GM12878 (cell line): ENCODE measurements around the gene FSTL4. TPM values are rescaled to one million over a fixed set of nuclear protein-coding genes. Genes with fewer than 3 reads are reported as not detected.

ENCODE experiments used
- ATAC-seq: fragments of 200-7000 bp; cut with Tn5 transposase; 3 replicates; pipeline ENCODE4 v1.9.1; 2020; ENCODE audit warnings: mild to moderate bottlenecking, moderate library complexity
- BruUV-seq: library from RNA; stranded (reverse); fragments of 400-500 nt; replicated peaks from 2 replicates; lab custom pipeline; 2021; lab: Mats Ljungman, UMichigan
- CTCF ChIA-PET: fragments of 300-600 bp; sonication (Branson Sonifier 250); formaldehyde crosslinking; extraction: SDS; loops from one replicate; lab custom pipeline; 2021; ENCODE audit warnings: inconsistent platforms; lab: Yijun Ruan, JAX
- POLR2A ChIA-PET: fragments of 350-600 bp; formaldehyde crosslinking; extraction: SDS; loops from one replicate; lab custom pipeline; 2021; ENCODE audit warnings: inconsistent platforms; lab: Charles Lee
- RAD21 ChIA-PET: fragments of 300-600 bp; sonication (Branson Sonifier 250); formaldehyde crosslinking; loops from one replicate; lab custom pipeline; 2023; ENCODE audit warnings: antibody characterized with exemption; ENCODE audit not compliant: unreplicated experiment; lab: Charles Lee
- SMC1A ChIA-PET: fragments of 300-600 bp; sonication (Branson Sonifier 250); formaldehyde crosslinking; loops from one replicate; lab custom pipeline; 2023; ENCODE audit not compliant: unreplicated experiment, uncharacterized antibody; lab: Charles Lee
- DNase-seq: peaks from one replicate; pipeline ENCODE4 v3.0.0-alpha.2; 2011; ENCODE audit warnings: low read depth, low spot score
- FAIRE-seq: peaks from 3 replicates; lab custom pipeline; 2011; peaks lifted over from hg19 to GRCh38; lab: Jason Lieb, UNC
- H2AFZ ChIP-seq: 2 replicates; pipeline ENCODE4 v1.6.0; 2011; ENCODE audit warnings: low read depth, low read length, control low read depth; ENCODE audit not compliant: control insufficient read depth
- H3K27ac ChIP-seq: 2 replicates; pipeline ENCODE4 v1.5.1; 2011; ENCODE audit warnings: control low read depth; ENCODE audit not compliant: control insufficient read depth, insufficient read depth
- H3K27me3 ChIP-seq, 2 experiments: replicated peaks in 1 of 2; 2 replicates each; pipeline versions ENCODE4 v1.6.0 to v1.6.1; 2011; ENCODE audit warnings: low read length in 1 of 2; ENCODE audit not compliant: control insufficient read depth in 2 of 2, insufficient read depth in 2 of 2
- H3K36me3 ChIP-seq, 2 experiments: 2 replicates each; pipeline ENCODE4 v1.5.1; 2011; ENCODE audit warnings: low read length in 1 of 2; ENCODE audit not compliant: control insufficient read depth in 2 of 2, insufficient read depth in 2 of 2
- H3K4me1 ChIP-seq: 2 replicates; pipeline ENCODE4 v1.6.1; 2011; ENCODE audit warnings: mild to moderate bottlenecking, low read length, moderate library complexity, mixed read lengths; ENCODE audit not compliant: control insufficient read depth, insufficient read depth
- H3K4me2 ChIP-seq: 2 replicates; pipeline ENCODE4 v1.6.0; 2011; ENCODE audit warnings: control low read depth; ENCODE audit not compliant: control insufficient read depth, insufficient read depth
- H3K4me3 ChIP-seq: fragments of 200-600 bp; sonication (generic); 2 replicates; pipeline ENCODE4 v1.5.1; 2016
- H3K79me2 ChIP-seq: 2 replicates; pipeline ENCODE4 v1.6.0; 2011; ENCODE audit warnings: low read length; ENCODE audit not compliant: control insufficient read depth, insufficient read depth
- H3K9ac ChIP-seq: 2 replicates; pipeline ENCODE4 v1.8.0; 2011; ENCODE audit warnings: low read length, control low read depth, mixed read lengths; ENCODE audit not compliant: control insufficient read depth, insufficient read depth
- H3K9me3 ChIP-seq: replicated peaks from 3 replicates; pipeline ENCODE4 v1.5.1; 2011; ENCODE audit warnings: mild to moderate bottlenecking, low read length; ENCODE audit not compliant: control insufficient read depth, insufficient read depth
- H4K20me1 ChIP-seq: 2 replicates; pipeline ENCODE4 v1.6.0; 2011; ENCODE audit not compliant: control insufficient read depth, insufficient read depth
- ASH2L ChIP-seq: fragments of 300-600, 200-600 bp; sonication (generic); IDR thresholded peaks from 2 replicates; pipeline ENCODE4 v1.6.1; 2017; ENCODE audit warnings: low read depth, mild to moderate bottlenecking, borderline replicate concordance
- ATF3 ChIP-seq: IDR thresholded peaks from 2 replicates; pipeline ENCODE4 v1.6.1; 2011; ENCODE audit warnings: low read depth, mild to moderate bottlenecking, low read length, moderate library complexity, borderline replicate concordance; ENCODE audit errors: extremely low read depth
- CEBPZ ChIP-seq: fragments of 150-350 bp; IDR thresholded peaks from 2 replicates; pipeline ENCODE4 v1.6.1; 2016; ENCODE audit warnings: low read depth, low read length
- GATAD2B ChIP-seq: fragments of 450-650 bp; conservative IDR thresholded peaks from 2 replicates; pipeline ENCODE4 v1.6.1; 2017; ENCODE audit warnings: low read depth, mild to moderate bottlenecking, moderate library complexity
- HDAC6 ChIP-seq: fragments of 200-600 bp; sonication (generic); IDR thresholded peaks from one replicate; pipeline ENCODE4 v1.8.0; 2017; ENCODE audit warnings: antibody characterized with exemption; ENCODE audit not compliant: unreplicated experiment
- NFYB ChIP-seq: IDR thresholded peaks from 2 replicates; pipeline ENCODE4 v1.6.1; 2011; ENCODE audit warnings: low read depth, mild to moderate bottlenecking, low read length, improper control_type of control experiment, moderate library complexity; ENCODE audit not compliant: insufficient read depth
- POU2F2 ChIP-seq: IDR thresholded peaks from 3 replicates; pipeline ENCODE4 v1.6.1; 2011; ENCODE audit warnings: low read depth, mild to moderate bottlenecking, low read length, borderline replicate concordance
- RAD51 ChIP-seq: fragments of 450-650 bp; IDR thresholded peaks from 2 replicates; pipeline ENCODE4 v1.6.1; 2016; ENCODE audit warnings: moderate library complexity, mild to moderate bottlenecking, inconsistent platforms
- RB1 ChIP-seq: fragments of 450-650 bp; formaldehyde crosslinking; IDR thresholded peaks from 2 replicates; pipeline ENCODE4 v1.6.1; 2017; ENCODE audit warnings: mild to moderate bottlenecking, borderline replicate concordance
- REST ChIP-seq: IDR thresholded peaks from 2 replicates; pipeline ENCODE4 v1.6.1; 2012; ENCODE audit warnings: mild to moderate bottlenecking, low read depth, low read length
- SPI1 ChIP-seq: IDR thresholded peaks from 2 replicates; pipeline ENCODE4 v1.6.1; 2011; ENCODE audit warnings: low read depth, mild to moderate bottlenecking, low read length, moderate library complexity, borderline replicate concordance; ENCODE audit not compliant: insufficient read depth
- TAF1 ChIP-seq: IDR thresholded peaks from 2 replicates; pipeline ENCODE4 v1.6.1; 2011; ENCODE audit warnings: mild to moderate bottlenecking, low read depth, low read length, borderline replicate concordance
- ZBTB4 ChIP-seq: fragments of 450-650 bp; formaldehyde crosslinking; IDR thresholded peaks from 2 replicates; pipeline ENCODE4 v1.4.0; 2022; ENCODE audit warnings: mild to moderate bottlenecking, moderate library complexity
- ZNF622 ChIP-seq: fragments of 450-650 bp; IDR thresholded peaks from 2 replicates; pipeline ENCODE4 v1.6.1; 2017; ENCODE audit warnings: mild to moderate bottlenecking, inconsistent platforms
- WGBS: methylation state at CpG from one replicate; pipeline ENCODE4 v1.1.6; 2016; ENCODE audit warnings: low lambda C conversion rate; ENCODE audit not compliant: insufficient replicate concordance, insufficient coverage; ENCODE audit errors: missing lambda C conversion rate; 5-methylcytosine and 5-hydroxymethylcytosine counted together
- in situ Hi-C: fragments of 300-500 bp; cut with MboI; formaldehyde crosslinking; loops from 9 replicates; pipeline ENCODE4 v1.14.3; 2018; ENCODE audit warnings: mixed read lengths
- intact Hi-C: fragments of 100-400 bp; cut with micrococcal nuclease; formaldehyde crosslinking; loops from one replicate; pipeline ENCODE4 v1.14.2; 2022; ENCODE audit not compliant: unreplicated experiment
- polyA plus RNA-seq, 11 experiments: library from polyadenylated mRNA; depleted of rRNA in 4 of 11; unstranded in 6 of 11; stranded (reverse) in 5 of 11; fragments of >200 nt; fragmentation: Nextera tagmentation in 4 of 11; fragmentation: Illumina TruSeq in 1 of 11; extraction: Ambion mirVana in 4 of 11; extraction: Trizol in 1 of 11; gene quantifications; 1 replicate in 1 of 11; 2 replicates in 10 of 11; pipeline versions ENCODE4 v1.2.1 to v1.2.3, GENCODE V29; 2011 to 2016; ENCODE audit warnings: inconsistent platforms in 2 of 11, missing spikeins in 2 of 11, low read depth in 1 of 11
- total RNA-seq, 4 experiments: library from RNA; depleted of rRNA in 3 of 4; stranded (reverse); fragments of >200 nt in 3 of 4; fragmentation: Illumina TruSeq in 1 of 4; extraction: Trizol in 1 of 4; gene quantifications; 2 replicates each; pipeline versions ENCODE4 v1.2.1 to v1.2.3, GENCODE V29; 2013 to 2021

FSTL4 gene
- total and polyA plus RNA-seq, 10 of the 15 experiments (the other 5 are each of a cell fraction or from before 2014, with no cell fraction given) = 0.01 to 0.79 (median 0.21) TPM; not detected in 6

GRCh38 chr5:133546500-133546899 is 65.8 kb downstream of the FSTL4 start:
- intact Hi-C loops (no loop called here), in situ Hi-C loops (no loop called here)
- Histone ChIP-seq H4K20me1 (no peaks in the 10 kb centered on the region), H2AFZ (no peak overlapping the region), H3K4me2 (no peak overlapping the region), H3K4me3 (no peak overlapping the region), H3K27me3 (no peaks in the 10 kb centered on the region), H3K36me3 (no peaks in the 10 kb centered on the region), H3K27ac (no peak overlapping the region), H3K9me3 (no peaks in the 10 kb centered on the region), H3K4me1 (no peaks in the 10 kb centered on the region), H3K79me2 (no peaks in the 10 kb centered on the region), H3K9ac (no peak overlapping the region)
- ChIA-PET POLR2A (no interaction called here), SMC1A (interaction anchor here (0.9 kb wide), 1 partner anchor 323 kb away, joined by 3 read pairs; no protein-coding TSS in a partner anchor), RAD21 (no interaction called here), CTCF (interaction anchor here (1.2 kb wide), 1 partner anchor 8 kb away, joined by 3 read pairs; no protein-coding TSS in a partner anchor)
- 0% methylated on average over 1 of the region's 1 CpG for WGBS
- FAIRE-seq = no peak
- ATAC-seq = no peak
- DNase-seq = no peak
- BruUV-seq = no TSS peak
- TF ChIP-seq SPI1 (no peak), POU2F2 (no peak), ATF3 (no peak), ZBTB4 (CRISPR knock-in tag) (no peak), RB1 (no peak), REST (no peak), RAD51 (no peak), GATAD2B (no peak), CEBPZ (no peak), ASH2L (no peak), TAF1 (no peak), ZNF622 (no peak), NFYB (no peak), HDAC6 (no peak)
